GM21786 (cell line): Measurements from ENCODE around the gene NAA40.

ENCODE experiments used
- ATAC-seq: cut with Tn5 transposase; IDR thresholded peaks from one replicate; pipeline ENCODE4 v1.9.1; 2021; ENCODE audit not compliant: unreplicated experiment

The NAA40 gene

DNA sequence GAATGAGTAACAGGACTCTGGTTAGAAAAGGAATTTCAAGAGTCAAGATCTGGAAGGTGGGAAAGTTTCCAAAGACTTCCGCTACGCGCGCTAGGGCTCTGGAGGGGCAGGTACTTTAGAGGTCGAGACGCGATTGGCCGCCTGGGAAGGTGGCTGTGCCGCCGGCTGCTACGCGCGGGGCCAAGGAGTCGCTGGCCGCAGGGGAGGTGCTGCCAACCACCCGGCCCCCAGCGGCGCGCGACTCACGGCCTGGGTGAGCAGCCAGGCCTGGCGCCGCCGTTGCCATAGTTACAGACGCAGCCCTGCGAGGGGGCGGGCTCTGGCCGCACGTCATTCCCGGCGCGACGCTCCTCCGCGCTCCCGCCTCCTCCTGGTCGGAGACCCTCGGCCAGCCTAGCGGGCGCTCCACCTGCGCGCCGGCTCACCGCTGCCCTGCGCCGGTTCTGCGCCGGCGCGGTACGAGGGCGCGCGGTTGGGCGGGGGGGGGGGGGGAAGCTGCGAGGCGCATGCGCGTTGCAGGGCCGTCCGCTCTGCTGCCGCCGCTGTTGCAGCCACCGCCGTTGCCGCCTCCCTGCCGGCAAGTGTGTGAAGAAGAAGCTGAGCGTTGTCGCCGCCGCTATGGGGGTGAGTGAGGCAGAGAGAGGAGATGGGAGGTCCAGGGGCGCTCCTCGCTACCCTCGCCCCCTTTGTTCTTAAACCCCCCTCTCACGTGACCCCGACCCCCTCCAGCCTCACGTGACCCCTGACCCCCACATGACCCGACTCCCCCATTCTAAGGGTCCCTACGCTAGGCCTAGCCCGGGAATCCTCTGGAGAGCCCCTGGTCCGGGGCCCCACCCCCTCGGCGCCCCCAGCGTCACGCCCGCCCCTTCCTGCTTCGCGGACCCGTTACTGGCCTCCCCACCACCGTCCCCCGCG is at the start of gene NAA40:
TSS of gene NAA40 (plus strand) at position 524 of the 918 bp plus-strand sequence. CDS start at position 619, 95 bp downstream.
- peak; percentile 85 for ATAC-seq

DNA sequence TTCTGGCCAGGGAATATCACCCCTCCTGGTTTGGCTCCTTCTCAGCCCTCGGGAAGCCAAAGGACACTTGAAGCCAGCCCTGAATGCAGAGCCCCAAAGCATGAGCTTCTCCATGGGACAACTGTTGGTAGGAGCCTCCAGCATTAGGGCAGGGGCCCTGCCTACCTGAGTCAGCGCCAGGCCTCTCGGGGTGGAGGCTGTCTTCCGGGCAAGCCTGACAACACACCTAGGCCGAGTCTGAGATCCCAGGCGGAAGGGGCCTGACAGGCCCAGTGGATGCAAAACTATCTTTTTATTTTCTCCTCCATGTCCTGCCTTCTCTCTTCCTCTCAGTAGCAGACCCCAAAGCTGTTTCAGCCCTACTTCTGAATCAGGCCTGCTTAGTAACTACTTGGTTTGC is 49.5 kb upstream of the NAA40 start:
- ATAC-seq = no peak

DNA sequence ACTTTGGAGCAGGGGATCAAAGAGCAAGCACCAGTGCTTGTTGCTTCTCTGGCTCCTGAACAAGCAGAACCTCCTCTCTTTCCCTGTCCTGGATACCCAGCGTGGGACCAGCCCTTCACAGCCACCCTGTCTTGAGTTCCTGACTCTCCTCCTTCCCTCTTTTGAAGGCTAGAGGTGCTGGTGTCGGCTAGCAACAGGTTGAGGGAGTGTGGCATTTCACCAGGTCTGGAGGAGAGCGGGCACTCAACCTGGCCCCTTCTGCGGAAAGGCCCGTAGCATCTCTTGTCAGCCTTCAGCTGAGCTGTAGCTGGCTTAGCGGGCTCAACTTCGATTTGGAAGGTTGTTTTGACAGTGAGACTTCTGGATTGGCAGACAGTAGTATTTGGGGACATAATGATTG is 48.4 kb upstream of the NAA40 start:
- ATAC-seq = no peak

DNA sequence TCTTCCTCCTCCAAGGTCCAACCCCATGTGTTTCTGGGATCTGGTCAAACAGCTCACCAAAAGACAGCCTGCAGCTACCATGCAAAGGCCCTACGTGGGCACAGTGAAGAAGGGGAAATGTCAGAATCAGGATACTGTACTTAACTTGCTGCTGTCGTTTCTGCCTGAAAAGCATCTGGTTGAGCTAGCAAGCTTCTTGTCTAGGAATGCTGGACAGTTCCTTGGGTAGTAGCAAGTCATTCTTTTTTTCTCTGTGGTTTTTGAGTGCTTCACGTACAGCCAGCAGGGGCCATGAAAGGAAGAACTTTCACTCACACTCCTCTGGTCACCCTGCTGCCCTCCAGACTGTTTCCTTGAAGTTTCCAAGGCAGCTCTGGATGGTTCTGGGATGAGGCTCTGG is 46.6 kb upstream of the NAA40 start:
- ATAC-seq = no peak

DNA sequence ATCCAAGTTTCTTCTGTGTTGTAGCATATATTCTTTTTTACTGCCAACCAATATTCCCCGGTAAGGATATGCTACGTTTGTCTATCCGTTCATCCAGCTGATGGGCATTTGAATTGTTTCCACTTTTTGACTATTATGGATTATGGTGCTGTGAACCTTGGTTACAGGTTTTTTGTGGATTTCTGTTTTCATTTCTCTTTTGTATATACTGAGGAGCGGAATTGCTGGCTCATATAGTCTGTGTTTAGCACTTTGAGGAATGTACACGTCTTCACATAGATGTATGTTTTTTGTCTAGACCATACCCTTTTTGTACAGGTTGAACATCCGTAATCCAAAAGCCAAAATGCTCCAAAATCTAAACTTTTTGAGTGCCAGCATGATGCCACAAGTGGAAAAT is 45.4 kb upstream of the NAA40 start:
- ATAC-seq = no peak

DNA sequence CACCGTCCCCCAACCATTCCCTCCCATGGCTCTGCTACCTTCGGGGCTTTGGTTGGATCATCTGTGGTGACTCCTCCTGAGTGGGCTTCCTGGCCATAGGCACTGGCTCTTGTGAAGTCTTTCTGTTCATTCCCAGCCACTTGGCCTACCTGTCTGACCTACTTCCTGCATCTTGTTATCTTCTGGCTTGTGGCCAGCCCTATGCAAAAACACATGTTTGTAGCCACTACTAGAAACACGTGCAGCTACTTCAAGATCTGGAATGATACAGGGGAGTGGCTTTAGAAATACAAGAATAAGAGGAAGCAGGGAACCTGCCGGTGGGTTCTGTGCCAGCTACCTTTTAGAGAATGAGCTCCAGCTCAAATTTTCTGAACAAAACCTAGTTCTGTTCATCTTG is 42.7 kb upstream of the NAA40 start:
- no peak for ATAC-seq

DNA sequence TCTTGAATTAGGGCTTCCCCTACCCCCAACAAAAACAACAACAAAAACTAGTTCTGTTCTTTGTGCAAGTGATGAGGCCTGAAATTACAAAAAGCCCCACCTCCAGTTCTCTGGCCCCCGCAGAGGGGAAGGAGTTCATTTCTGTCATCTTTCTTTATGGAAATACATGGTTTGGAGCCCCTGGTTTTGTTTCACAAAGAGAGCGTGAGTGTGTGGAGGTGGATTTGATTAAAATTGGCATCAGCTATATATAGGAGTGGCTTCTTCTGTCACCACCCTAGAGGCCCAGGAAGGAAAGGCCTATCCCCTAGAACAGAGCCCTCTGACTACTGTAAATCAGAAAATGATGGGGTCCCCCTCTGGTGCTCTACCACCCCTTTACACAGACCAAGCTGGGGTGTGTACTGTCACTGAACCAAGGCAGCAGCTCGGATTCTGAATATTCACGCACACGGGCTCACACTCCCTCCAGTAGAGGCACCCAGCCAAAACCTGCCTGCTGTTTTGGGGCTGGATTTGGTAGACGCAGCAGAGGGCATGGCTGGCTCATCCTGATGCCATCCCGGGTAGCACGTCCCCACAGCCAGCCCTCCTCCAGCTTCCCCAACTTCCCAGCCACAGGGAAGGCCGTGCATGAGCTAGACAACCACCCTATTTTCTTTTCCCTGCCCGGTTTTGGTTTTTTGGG is 41.2 kb upstream of the NAA40 start:
- no peak for ATAC-seq

DNA sequence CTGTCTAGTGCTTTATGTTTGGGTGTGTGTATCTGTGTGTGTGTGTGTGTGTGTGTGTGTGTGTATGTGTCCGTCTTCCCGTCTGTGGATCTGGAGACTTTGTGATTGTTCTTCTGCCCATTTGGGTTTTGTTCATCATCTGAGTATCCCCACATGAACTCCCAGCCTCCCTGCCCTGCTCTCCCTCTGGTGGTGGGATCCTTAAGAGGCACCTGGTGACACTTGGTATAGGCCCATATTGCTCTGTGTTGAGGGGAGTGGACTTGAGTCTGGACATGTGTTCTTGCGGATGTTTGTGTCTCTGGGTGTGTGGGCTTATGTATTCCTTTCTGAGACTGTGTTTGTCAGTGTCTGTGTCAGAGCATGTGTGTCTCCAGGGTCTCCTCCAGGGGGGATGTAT is 37.1 kb upstream of the NAA40 start:
- ATAC-seq = no peak

DNA sequence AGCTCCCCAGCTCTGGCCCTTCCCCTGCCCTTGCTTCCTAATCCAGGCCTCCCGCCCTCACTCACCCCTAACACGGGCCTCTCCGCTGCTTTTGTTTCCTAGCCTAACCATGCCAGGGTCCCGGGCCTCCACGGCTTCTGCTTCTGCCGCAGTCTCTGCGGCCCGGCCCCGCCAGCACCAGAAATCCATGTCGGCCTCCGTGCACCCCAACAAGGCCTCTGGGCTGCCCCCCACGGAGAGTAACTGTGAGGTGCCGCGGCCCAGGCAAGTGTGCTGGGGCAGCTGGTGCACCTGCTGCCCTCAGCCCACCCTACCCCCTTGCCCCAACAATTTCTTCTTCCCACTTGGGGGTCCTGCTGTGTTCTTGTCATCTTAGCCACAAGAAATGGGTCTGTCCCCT is 34.9 kb upstream of the NAA40 start:
- no peak for ATAC-seq

DNA sequence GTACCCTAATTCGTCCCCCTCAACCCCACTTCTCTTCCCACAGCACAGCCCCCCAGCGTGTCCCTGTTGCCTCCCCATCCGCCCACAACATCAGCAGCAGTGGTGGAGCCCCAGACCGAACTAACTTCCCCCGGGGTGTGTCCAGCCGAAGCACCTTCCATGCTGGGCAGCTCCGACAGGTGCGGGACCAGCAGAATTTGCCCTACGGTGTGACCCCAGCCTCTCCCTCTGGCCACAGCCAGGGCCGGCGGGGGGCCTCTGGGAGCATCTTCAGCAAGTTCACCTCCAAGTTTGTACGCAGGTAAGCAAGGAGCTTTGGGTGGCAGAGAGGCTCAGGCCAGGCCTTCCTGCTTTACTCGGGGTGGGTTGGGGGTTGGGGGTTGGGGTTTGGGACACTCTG is 34.1 kb upstream of the NAA40 start:
- ATAC-seq = no peak

DNA sequence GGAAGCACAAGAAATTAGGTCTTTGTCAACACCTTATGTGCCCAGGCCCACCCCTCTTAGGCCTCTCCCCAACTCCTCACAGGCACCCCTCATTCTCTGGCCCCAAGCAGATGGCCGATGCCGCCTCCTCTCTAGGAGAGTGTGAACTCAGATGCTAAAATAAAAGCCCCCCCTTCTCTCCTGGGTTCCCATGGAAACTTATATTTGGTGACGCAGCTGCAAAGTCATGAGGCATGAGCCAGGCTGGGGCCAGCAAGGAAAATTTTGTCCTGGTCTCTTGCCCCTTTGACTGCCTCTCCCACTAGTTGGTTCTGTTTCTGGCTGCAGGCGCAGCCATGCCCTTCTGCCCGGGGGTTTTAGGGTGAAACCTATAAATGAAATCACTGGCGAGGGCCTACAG is 33.6 kb upstream of the NAA40 start:
- no peak for ATAC-seq

DNA sequence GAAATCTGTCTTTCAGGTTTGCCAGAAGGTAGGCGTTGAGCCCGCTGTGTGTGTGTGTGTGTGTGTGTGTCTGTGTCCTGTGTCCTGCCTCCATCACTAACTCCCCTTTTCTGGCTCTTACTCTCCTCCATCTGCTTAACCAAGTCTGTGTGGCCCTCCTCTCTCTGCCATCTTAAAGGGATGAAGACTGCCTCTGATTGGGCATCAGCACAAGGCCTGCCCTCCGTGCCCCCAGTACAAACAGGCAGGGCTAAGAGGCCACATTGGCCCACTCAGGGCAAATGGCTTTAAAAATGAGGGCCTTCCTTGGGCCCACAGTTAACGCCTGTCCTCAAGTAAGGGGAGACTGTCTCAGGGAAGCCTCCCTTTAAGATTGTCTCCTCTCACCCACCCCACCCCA is 32.7 kb upstream of the NAA40 start:
- no peak for ATAC-seq

DNA sequence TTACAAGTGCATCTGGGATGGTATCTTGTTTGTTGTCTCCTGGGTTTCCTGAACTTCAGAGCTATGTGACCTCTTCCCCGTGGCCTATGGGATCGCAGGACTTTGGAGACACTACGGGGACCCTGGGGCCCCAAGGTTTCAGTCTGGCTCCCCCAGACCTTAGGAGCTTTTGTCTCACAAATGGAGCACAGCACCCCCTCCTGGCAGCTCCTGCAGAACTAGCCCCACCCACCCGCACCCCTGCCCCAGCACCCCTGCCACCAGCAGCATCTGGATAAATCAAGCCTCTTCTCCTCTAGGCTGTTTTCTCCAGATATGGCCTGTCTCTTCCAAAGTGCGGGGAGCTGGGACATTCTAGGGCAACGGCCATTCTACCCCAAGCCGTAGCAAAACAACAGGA is 32.2 kb upstream of the NAA40 start:
- ATAC-seq = no peak

DNA sequence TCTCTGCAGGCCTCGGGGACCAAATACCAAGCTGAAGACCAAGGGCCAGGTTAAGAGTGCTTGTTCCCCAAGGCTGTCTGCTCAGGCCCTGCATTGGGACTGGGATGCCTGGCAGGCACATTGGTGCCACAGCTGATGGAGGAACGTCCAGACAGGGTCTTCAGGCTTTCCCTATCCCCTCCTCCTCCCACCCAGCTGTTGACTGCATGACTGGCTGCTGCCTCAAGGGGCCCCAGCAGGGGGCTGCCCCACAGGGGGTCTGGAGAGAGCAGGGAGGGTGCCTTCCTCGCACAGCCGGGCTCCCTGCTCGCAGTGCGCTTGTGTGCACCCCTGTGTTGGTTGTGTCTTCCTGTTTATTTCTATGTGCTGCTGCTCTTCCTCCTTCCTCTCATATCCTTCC is 31.7 kb upstream of the NAA40 start:
- no peak for ATAC-seq

DNA sequence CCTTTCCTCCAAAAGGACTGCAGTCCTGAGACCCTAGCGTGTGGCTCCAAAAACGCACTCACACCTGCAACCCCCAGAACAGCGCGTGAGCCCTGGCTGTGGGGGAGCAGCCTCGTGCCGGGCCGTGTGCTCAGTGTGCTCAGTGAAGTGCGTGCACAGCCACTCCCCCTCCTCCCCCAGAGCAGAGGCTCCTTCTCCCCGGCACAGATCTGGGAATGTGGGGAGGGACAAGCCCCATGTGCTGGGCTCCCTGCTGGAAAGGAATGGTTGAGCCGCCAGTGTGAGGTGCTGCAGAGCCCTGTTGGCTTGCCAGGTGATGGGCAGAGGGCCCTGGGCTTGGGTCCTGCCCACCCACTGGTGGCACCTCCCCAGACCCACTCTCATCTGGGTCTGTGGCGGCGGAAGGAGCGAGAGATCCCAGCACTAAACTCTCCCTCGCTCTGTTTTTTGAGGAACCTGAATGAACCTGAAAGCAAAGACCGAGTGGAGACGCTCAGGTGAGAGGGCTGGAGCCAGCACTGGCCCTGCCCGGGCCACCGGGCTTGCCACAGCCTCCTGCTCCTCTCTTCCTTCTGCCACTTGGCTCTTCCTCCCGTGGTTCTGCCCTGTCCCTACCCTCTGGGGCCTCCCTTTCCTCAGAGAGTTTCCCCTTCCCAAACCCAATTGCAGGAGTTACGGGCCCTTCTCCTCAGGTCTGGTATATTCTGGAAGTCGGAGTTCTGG is 30.8 kb upstream of the NAA40 start:
- ATAC-seq = no peak

DNA sequence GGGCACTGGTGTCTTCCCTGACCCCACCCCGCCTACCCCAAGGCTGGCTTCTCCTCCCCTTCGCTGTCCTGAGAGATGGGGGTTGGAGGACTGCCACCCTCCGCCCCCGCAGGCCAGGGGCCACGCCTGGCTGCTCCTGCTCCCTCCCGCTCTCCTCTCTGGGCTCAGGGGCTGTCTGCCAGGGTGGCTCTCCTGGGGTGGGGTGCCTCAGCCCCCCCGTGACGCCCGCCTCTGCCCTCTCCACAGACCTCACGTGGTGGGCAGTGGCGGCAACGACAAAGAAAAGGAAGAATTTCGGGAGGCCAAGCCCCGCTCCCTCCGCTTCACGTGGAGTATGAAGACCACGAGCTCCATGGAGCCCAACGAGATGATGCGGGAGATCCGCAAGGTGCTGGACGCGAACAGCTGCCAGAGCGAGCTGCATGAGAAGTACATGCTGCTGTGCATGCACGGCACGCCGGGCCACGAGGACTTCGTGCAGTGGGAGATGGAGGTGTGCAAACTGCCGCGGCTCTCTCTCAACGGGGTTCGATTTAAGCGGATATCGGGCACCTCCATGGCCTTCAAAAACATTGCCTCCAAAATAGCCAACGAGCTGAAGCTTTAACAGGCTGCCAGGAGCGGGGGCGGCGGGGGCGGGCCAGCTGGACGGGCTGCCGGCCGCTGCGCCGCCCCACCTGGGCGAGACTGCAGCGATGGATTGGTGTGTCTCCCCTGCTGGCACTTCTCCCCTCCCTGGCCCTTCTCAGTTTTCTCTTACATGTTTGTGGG is 30.0 kb upstream of the NAA40 start:
- no peak for ATAC-seq

DNA sequence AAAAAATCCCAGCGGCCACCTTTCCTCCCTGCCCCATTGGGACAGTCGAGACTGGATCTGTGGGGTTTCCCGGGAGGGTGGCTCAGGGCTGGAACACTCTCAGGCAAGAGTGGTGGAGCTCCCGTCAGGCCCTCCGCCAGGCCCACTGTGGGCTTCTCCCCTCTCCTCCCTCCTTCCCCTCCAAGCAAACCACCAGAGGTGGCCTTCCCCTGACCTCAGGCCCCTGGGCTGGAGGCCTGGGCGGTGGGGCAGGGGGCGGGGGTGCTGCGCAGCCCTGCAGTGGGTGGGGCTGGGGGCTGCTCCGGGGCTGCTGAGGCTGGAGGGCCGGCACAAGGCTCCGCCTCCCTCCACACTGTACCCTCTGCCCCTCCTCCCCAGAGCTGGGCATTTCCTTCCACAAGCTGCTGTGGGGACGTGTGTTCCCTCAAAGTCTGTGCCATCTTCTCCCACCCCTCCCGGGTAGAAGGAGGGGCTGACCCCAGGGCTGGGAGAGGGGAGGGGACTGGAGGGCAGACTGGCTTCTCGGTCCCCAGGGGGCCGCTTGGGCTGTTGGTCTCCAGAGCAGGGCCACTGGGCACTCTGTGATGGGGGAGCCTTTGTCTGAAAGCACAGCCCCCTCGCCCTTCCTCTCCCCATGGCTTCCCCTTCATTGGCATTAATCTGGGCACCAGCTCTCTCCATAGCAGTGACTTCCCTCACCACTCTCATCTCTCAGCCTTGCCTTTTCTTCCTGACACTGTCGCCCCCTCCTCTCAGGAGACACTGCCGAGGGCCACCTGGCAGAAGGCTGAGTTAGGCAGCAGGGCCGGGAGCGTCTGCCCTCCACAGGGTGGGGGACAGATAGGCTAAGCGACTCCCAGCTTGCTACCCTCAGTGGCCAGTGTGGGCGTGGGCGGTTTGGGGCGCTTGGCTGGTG is 29.0 kb upstream of the NAA40 start:
- ATAC-seq = no peak

DNA sequence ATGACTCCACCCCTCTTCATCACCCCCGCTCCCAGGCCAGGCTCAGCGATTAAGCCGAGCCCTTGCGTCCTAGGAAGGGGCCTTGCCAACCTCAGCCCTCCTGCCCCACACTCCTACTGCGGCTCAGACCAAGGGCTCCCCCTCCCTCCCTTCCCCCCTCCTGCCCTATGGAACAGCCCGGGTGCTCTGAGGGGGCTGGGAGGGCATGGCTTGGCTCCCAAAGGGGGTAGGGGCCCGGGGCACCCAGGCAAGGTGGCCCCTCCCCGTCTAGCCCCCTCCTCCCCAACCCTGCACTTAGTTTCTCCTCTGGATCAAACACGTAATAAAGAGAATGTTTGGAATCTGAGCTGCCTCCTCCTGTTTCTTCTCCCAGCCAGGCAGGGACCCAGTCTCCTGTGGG is 28.1 kb upstream of the NAA40 start:
- ATAC-seq = no peak

DNA sequence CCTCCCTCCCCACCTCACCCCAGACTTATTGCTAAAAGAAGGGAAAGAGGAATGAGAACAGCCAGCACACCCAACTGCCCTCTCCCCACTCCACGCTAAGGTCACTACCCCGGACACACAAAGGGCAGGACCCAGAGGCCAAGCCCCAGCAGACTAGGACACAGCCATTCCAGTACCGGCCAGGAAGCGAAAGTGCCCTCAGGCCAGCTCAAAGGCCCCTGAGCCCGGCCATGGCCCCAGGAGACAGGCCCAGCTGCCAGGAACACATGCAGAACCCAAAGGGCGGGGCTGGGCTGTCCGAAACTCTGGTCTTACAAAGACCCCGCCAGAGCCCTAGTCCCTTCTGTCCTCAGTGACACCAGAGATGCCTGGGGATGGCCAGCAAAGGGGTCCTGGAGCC is 27.4 kb upstream of the NAA40 start:
- ATAC-seq = no peak

DNA sequence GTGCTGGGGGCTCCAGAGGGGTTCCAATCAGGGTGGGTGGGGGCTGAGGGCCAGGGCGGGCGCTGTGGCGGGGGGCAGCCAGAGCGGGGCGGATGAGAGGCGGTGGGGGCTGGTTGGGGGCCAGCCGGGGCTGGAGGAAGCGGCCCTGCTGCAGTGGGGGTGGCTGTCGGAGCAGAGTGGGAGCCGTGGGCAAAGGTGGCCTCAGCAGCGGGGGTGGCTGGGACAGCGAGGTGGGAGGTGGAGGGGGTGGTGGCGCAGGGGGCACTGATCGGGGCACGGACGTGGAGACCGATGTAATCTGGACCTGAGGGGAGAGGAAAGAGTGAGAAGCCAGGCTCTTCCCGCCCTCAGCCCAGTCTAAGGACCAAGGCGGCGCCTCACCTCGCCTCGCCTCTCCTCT is 26.9 kb upstream of the NAA40 start:
- no peak for ATAC-seq
